ENCODE results near the gene RNH1.

The RNH1 gene

DNA sequence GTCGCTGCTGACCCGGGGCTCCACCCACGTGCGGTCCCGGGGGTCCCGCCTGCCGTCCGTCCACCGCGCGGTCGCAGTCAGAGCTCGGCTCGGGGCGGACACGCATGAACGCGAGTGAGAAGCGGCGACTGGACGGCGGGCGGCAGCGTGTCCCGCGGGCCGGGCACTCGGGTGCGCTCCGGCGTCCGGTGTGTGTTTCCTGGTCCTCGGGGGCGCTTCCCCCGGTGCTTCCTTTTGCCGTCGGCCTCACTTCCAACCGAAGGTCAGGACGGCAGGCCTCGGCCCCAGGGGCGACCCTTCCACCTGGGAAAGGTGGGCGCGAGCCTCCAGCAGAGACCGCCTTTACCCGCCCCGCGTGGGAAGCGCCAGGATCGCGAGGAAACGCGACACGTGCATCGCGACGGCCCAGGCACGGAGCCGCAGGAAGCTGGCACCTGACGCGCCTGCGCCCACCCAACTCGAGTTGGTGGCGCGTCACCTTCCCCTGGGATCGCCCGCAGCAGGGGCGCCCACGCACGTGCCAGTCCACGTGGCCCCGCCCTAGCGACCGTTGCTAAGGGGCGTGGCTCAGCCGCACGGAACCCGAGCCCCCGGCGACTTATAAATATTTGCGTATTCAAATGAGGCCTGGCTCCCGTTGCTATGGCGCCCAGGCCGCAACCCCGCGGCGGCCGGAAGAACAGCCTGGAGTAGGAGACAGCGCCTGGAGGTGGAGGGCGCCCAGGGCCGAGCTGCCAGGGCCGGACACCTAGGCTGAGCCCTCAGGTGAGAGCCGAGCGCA is 30.0 kb upstream of the RNH1 start, which contains the start of gene LRRC56:
Gene LRRC56, plus strand, starts transcription at position 687 of the 781 bp plus-strand sequence. CDS start 3,158 bp downstream, outside the sequence.
- Histone ChIP-seq H3K27me3 (ENCODE audit: insufficient read depth, low read length, poor library complexity) (no peaks in the 10 kb centered on the region), H3K4me2 (ENCODE audit: insufficient read depth, low read length) (peak within 1 kb of the TSS; percentile 98), H3K4me1 (ENCODE audit: insufficient read depth, low read length) (peaks cover 41% of the 10 kb centered on the region), H2AFZ (ENCODE audit: low read depth, low read length) (no peak within 1 kb of the TSS), H3K36me3 (ENCODE audit: insufficient read depth, low read length) (peaks cover 24% of the 10 kb centered on the region), H3K4me3 (ENCODE audit: low read depth in 1 of 2, low read length in 2 of 2) (peak within 1 kb of the TSS in 1 of 2 experiments; percentile 96; a peak in 1 of 4 replicates), H3K9me3 (ENCODE audit: insufficient read depth, low read length, severe bottlenecking) (no peaks in the 10 kb centered on the region), H3K27ac (ENCODE audit: low read length) (no peak within 1 kb of the TSS), H4K20me1 (ENCODE audit: insufficient read depth, low read length) (peaks cover 27% of the 10 kb centered on the region), H3K79me2 (ENCODE audit: insufficient read depth, low read length) (peaks cover 18% of the 10 kb centered on the region), H3K9ac (ENCODE audit: low read depth, low read length) (peak within 1 kb of the TSS; percentile 88; the same call in 1 of the 2 replicates)
- DNase-seq (peak; percentile 80), ATAC-seq (ENCODE audit: insufficient read depth, low read depth) (peak; percentile 20; the same call in 2 of the 3 replicates)
- TF ChIP-seq, protein P1, sequence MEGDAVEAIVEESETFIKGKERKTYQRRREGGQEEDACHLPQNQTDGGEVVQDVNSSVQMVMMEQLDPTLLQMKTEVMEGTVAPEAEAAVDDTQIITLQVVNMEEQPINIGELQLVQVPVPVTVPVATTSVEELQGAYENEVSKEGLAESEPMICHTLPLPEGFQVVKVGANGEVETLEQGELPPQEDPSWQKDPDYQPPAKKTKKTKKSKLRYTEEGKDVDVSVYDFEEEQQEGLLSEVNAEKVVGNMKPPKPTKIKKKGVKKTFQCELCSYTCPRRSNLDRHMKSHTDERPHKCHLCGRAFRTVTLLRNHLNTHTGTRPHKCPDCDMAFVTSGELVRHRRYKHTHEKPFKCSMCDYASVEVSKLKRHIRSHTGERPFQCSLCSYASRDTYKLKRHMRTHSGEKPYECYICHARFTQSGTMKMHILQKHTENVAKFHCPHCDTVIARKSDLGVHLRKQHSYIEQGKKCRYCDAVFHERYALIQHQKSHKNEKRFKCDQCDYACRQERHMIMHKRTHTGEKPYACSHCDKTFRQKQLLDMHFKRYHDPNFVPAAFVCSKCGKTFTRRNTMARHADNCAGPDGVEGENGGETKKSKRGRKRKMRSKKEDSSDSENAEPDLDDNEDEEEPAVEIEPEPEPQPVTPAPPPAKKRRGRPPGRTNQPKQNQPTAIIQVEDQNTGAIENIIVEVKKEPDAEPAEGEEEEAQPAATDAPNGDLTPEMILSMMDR (IDR thresholded peaks at IDR 0.05; ENCODE audit: borderline replicate concordance, extremely low read depth, low read length, poor library complexity, severe bottlenecking): no peak
- no peak for TF ChIP-seq EZH2 (IDR thresholded peaks at IDR 0.05; ENCODE audit: borderline replicate concordance, low read depth, low read length, severe bottlenecking)

DNA sequence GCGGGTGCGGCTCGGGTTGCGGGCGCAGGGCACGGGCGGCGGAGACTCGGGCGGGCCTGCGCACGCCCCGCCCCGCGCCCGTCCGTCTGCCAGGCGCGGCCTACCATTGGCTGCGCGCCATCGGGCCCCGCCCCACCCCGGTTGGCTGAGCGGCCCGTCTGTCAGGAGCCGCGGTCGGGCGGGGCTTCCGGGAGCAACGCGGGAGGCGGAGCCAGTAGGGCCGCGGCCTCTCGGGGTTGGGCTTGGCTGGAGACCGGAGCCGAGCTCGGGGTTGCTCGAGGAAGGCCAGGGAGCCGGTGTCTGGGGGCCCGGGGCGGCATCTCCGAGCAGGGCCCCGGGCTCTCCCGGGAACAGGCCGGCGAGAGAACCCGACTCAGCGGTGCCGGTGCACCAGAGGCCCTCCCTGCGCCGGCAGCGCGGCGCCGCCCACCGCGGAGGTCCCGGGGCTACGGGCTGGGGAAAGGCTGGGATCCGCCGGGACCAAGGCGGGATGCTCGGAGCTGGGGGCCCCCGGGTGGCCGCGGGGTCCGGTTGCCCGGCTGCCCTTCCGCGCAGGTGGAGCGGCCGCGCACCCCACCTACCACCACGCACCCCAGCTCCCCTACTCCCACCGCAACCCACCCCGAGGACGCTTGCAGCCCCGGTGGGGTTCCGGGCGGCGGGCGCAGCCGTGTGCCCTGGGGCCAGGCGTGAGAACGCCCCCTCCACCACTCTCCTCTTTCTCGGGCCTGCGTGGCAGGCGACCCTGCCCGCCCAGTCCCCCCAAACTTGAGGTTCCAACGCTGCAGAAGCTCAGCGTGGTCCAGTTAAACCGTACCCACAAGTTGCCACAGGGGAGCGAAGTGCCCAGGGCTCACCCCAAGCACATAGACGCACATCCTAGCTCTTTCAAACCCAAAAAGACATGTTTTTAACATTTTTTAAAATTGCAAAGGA is 28.7 kb upstream of the RNH1 start, which contains the start of gene HRAS:
Gene HRAS, minus strand, starts transcription at position 58 of the 936 bp plus-strand sequence.
- ATAC-seq (ENCODE audit: insufficient read depth, low read depth): peak; percentile 94
- Histone ChIP-seq H3K9ac (ENCODE audit: low read depth, low read length) (peak within 1 kb of the TSS; percentile 88), H3K4me3 (ENCODE audit: low read depth in 1 of 2, low read length in 2 of 2) (peak within 1 kb of the TSS; percentile 96 to 98), H2AFZ (ENCODE audit: low read depth, low read length) (peak within 1 kb of the TSS; percentile 87), H3K9me3 (ENCODE audit: insufficient read depth, low read length, severe bottlenecking) (no peaks in the 10 kb centered on the region), H4K20me1 (ENCODE audit: insufficient read depth, low read length) (peaks cover 36% of the 10 kb centered on the region), H3K79me2 (ENCODE audit: insufficient read depth, low read length) (peaks cover 18% of the 10 kb centered on the region), H3K4me1 (ENCODE audit: insufficient read depth, low read length) (peaks cover 41% of the 10 kb centered on the region), H3K27me3 (ENCODE audit: insufficient read depth, low read length, poor library complexity) (no peaks in the 10 kb centered on the region), H3K36me3 (ENCODE audit: insufficient read depth, low read length) (peaks cover 35% of the 10 kb centered on the region), H3K4me2 (ENCODE audit: insufficient read depth, low read length) (peak within 1 kb of the TSS; percentile 98), H3K27ac (ENCODE audit: low read length) (peak within 1 kb of the TSS; percentile 76)
- peak; percentile 95 for DNase-seq
- TF ChIP-seq, protein P1 (IDR thresholded peaks at IDR 0.05; ENCODE audit: borderline replicate concordance, extremely low read depth, low read length, poor library complexity, severe bottlenecking): no peak
- no peak for TF ChIP-seq EZH2 (IDR thresholded peaks at IDR 0.05; ENCODE audit: borderline replicate concordance, low read depth, low read length, severe bottlenecking)

- H3K9ac ChIP-seq (ENCODE audit: low read depth, low read length): peak overlapping the region; percentile 88
- peaks cover 36% of the 10 kb centered on the region for H4K20me1 ChIP-seq (ENCODE audit: insufficient read depth, low read length)
- H3K9me3 ChIP-seq (ENCODE audit: insufficient read depth, low read length, severe bottlenecking): no peaks in the 10 kb centered on the region
- TF ChIP-seq EZH2 (IDR thresholded peaks at IDR 0.05; ENCODE audit: borderline replicate concordance, low read depth, low read length, severe bottlenecking): no peak
- TF ChIP-seq, protein P1 (IDR thresholded peaks at IDR 0.05; ENCODE audit: borderline replicate concordance, extremely low read depth, low read length, poor library complexity, severe bottlenecking): no peak
- ATAC-seq (ENCODE audit: insufficient read depth, low read depth) (no peak), DNase-seq (no peak)
- peaks cover 35% of the 10 kb centered on the region for H3K36me3 ChIP-seq (ENCODE audit: insufficient read depth, low read length)
- no peak overlapping the region for H2AFZ ChIP-seq (ENCODE audit: low read depth, low read length)
- H3K27ac ChIP-seq (ENCODE audit: low read length): no peak overlapping the region
- H3K27me3 ChIP-seq (ENCODE audit: insufficient read depth, low read length, poor library complexity): no peaks in the 10 kb centered on the region
- H3K4me1 ChIP-seq (ENCODE audit: insufficient read depth, low read length): peaks cover 41% of the 10 kb centered on the region
- peak overlapping the region; percentile 96 to 98; a peak in 3 of 4 replicates for H3K4me3 ChIP-seq (ENCODE audit: low read depth in 1 of 2, low read length in 2 of 2)
- peak overlapping the region; percentile 98 for H3K4me2 ChIP-seq (ENCODE audit: insufficient read depth, low read length)
- H3K79me2 ChIP-seq (ENCODE audit: insufficient read depth, low read length): peaks cover 18% of the 10 kb centered on the region
Observed at GRCh38 chr11:535210-535518, 28.1 kb upstream of the RNH1 start.

Data from DND-41 (cell line).